K562 (cell line): ENCODE measurements around the gene IRF3. TPM values are rescaled to one million over a fixed set of nuclear protein-coding genes. Genes with fewer than 3 reads are reported as not detected.

Source experiments
- ATF1 ChIP-seq, 2 experiments: fragments of 450-650 bp in 1 of 2; IDR thresholded peaks; 2 replicates each; pipeline ENCODE4 v1.6.1; 2016; ENCODE audit warnings: missing compliant biosample characterization in 1 of 2, missing genetic modification characterization in 1 of 2
- CTBP1 ChIP-seq: fragments of 450-650 bp; IDR thresholded peaks from 2 replicates; pipeline ENCODE4 v1.6.1; 2016; ENCODE audit warnings: borderline replicate concordance
- HLTF ChIP-seq: fragments of 450-650 bp; IDR thresholded peaks from 2 replicates; pipeline ENCODE4 v1.6.1; 2016
- KAT2B ChIP-seq: IDR thresholded peaks from one replicate; pipeline ENCODE4 v1.6.1; 2012; ENCODE audit warnings: low read depth, mild to moderate bottlenecking, control low read depth, inconsistent platforms, low read length, moderate library complexity
- L3MBTL2 ChIP-seq: fragments of 450-650 bp; IDR thresholded peaks from 2 replicates; pipeline ENCODE4 v1.6.1; 2016; ENCODE audit warnings: mild to moderate bottlenecking, moderate library complexity
- OTX1 ChIP-seq: fragments of 450-650 bp; formaldehyde crosslinking; IDR thresholded peaks from 2 replicates; pipeline ENCODE4 v1.4.0; 2022; ENCODE audit warnings: mild to moderate bottlenecking
- POLR2G ChIP-seq: fragments of 200-400 bp; formaldehyde crosslinking; IDR thresholded peaks from 2 replicates; pipeline ENCODE4 v1.6.1; 2017; ENCODE audit warnings: low read depth, mild to moderate bottlenecking, antibody characterized with exemption, low read length, moderate library complexity
- ZNF24 ChIP-seq: fragments of 450-650 bp; IDR thresholded peaks from 2 replicates; pipeline ENCODE4 v1.6.1; 2016
- polyA plus RNA-seq, 8 experiments: library from polyadenylated mRNA; depleted of rRNA in 4 of 8; stranded (reverse) in 5 of 8; unstranded in 3 of 8; fragments of >200 nt; fragmentation: Nextera tagmentation in 2 of 8; fragmentation: Illumina TruSeq in 1 of 8; extraction: Ambion mirVana in 2 of 8; extraction: Trizol in 1 of 8; gene quantifications; 2 replicates each; pipeline versions ENCODE4 v1.2.1 to v1.2.3, GENCODE V29; 2011 to 2014; ENCODE audit warnings: inconsistent platforms in 1 of 8, missing spikeins in 1 of 8
- total RNA-seq, 7 experiments: library from RNA; depleted of rRNA in 6 of 7; stranded (reverse); fragments of >200 nt in 6 of 7; fragmentation: Illumina TruSeq in 2 of 7; extraction: Trizol in 2 of 7; gene quantifications; 2 replicates each; pipeline versions ENCODE4 v1.2.1 to v1.2.3, GENCODE V29; 2011 to 2021; ENCODE audit warnings: low replicate concordance in 1 of 7
- TF ChIP-seq, protein P1 (sequence below): fragments of 450-650 bp; IDR thresholded peaks from 2 replicates; pipeline ENCODE4 v1.6.1; 2014; ENCODE audit warnings: low read depth, mild to moderate bottlenecking, moderate library complexity, borderline replicate concordance
- TF ChIP-seq, protein P2 (sequence below), 2 experiments: fragments of 450-650 bp; IDR thresholded peaks; 2 replicates each; pipeline ENCODE4 v1.6.1; 2016
- TF ChIP-seq, protein P3 (sequence below), 2 experiments: fragments of 450-650 bp in 1 of 2; IDR thresholded peaks; 2 replicates each; pipeline ENCODE4 v1.6.1; 2011 to 2017; ENCODE audit warnings: low read depth in 2 of 2, antibody characterized with exemption in 1 of 2, borderline replicate concordance in 1 of 2, low read length in 1 of 2, mild to moderate bottlenecking in 1 of 2, mixed read lengths in 1 of 2; ENCODE audit not compliant: control insufficient read depth in 1 of 2
- TF ChIP-seq, protein P4 (sequence below): sonication (generic); formaldehyde crosslinking; IDR thresholded peaks from 2 replicates; pipeline ENCODE4 v1.8.0; 2022; ENCODE audit warnings: mild to moderate bottlenecking, missing genetic modification reagents
- TF ChIP-seq, protein P5 (sequence below): fragments of 250-450 bp; sonication (Bioruptor Pico); IDR thresholded peaks from 2 replicates; pipeline ENCODE4 v1.4.0; 2020; ENCODE audit warnings: mild to moderate bottlenecking
- TF ChIP-seq, protein P6 (sequence below), 3 experiments: fragments of 200-800 bp in 1 of 3; sonication (Bioruptor generic) in 1 of 3; sonication (generic) in 1 of 3; formaldehyde crosslinking in 1 of 3; IDR thresholded peaks; 2 replicates each; pipeline versions ENCODE4 v1.6.1 to v1.8.0; 2016 to 2022; ENCODE audit warnings: mild to moderate bottlenecking in 2 of 3, missing compliant biosample characterization in 2 of 3, missing genetic modification characterization in 2 of 3, missing genetic modification reagents in 1 of 3

The IRF3 gene
- total and polyA plus RNA-seq, 9 of the 15 experiments (the other 6 are each of a cell fraction or from before 2014, with no cell fraction given) = 7.5 to 145 (median 65.4) TPM

DNA sequence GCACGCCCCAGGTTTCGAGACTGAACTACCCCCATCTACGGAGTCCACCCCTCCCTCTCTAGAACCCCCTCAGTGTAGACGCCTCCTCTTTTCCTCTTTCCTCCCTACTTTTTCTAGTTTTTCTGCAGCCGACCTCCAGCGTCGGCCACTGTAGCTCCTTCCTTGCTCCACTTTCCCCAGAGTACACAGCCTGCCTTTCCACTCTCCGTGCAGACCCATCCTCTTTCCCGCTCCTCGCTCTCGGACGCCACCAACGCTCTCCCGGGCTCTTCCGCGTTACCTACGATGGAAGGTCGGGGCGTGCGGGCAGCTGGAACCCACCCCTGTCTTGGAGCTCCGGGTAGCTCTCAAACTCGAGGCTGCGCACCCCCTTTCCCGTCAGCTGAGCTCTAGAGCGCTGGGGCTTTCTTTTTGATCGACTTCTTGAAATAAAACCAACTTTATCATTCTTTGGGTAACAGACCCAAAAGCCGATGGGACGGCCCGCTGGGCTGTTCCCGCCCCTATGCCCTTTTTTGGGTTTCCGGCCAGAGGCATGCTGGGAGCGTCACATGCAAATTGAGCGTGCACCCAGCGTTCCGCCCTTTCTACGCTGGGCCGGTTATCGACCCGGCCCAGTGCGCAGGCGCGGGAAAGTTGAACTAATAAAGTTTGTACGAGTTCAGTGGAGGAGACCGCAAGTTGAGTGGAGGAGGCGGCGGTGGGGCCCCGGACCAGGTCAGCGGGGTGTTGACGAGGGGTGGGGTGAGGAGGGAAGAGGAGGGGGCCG, at the start of gene IRF3, which contains the start of gene BCL2L12 (continued):
- TF ChIP-seq, protein P1, sequence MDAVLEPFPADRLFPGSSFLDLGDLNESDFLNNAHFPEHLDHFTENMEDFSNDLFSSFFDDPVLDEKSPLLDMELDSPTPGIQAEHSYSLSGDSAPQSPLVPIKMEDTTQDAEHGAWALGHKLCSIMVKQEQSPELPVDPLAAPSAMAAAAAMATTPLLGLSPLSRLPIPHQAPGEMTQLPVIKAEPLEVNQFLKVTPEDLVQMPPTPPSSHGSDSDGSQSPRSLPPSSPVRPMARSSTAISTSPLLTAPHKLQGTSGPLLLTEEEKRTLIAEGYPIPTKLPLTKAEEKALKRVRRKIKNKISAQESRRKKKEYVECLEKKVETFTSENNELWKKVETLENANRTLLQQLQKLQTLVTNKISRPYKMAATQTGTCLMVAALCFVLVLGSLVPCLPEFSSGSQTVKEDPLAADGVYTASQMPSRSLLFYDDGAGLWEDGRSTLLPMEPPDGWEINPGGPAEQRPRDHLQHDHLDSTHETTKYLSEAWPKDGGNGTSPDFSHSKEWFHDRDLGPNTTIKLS = peak; percentile 38; the same call in 1 of the 2 replicates
- TF ChIP-seq CTBP1 = peak; percentile 21; the same call in 1 of the 2 replicates
- TF ChIP-seq, protein P2, sequence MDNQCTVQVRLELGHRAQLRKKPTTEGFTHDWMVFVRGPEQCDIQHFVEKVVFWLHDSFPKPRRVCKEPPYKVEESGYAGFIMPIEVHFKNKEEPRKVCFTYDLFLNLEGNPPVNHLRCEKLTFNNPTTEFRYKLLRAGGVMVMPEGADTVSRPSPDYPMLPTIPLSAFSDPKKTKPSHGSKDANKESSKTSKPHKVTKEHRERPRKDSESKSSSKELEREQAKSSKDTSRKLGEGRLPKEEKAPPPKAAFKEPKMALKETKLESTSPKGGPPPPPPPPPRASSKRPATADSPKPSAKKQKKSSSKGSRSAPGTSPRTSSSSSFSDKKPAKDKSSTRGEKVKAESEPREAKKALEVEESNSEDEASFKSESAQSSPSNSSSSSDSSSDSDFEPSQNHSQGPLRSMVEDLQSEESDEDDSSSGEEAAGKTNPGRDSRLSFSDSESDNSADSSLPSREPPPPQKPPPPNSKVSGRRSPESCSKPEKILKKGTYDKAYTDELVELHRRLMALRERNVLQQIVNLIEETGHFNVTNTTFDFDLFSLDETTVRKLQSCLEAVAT (IDR thresholded peaks at IDR 0.05) = peak in 1 of 2 experiments; percentile 73; a peak in 3 of 4 replicates
- peak; percentile 29; the same call in 1 of the 2 replicates for TF ChIP-seq OTX1
- peak; percentile 96 for TF ChIP-seq ZNF24
- no peak for TF ChIP-seq ATF1 (CRISPR knock-in tag; IDR thresholded peaks at IDR 0.05)
- peak; percentile 61 for TF ChIP-seq ATF1 (tag; IDR thresholded peaks at IDR 0.05)
- peak; percentile 52; the same call in 1 of the 2 replicates for TF ChIP-seq HLTF
- TF ChIP-seq L3MBTL2 = no peak
- peak; percentile 88 for TF ChIP-seq POLR2G
- no peak for TF ChIP-seq KAT2B
- TF ChIP-seq, protein P3, sequence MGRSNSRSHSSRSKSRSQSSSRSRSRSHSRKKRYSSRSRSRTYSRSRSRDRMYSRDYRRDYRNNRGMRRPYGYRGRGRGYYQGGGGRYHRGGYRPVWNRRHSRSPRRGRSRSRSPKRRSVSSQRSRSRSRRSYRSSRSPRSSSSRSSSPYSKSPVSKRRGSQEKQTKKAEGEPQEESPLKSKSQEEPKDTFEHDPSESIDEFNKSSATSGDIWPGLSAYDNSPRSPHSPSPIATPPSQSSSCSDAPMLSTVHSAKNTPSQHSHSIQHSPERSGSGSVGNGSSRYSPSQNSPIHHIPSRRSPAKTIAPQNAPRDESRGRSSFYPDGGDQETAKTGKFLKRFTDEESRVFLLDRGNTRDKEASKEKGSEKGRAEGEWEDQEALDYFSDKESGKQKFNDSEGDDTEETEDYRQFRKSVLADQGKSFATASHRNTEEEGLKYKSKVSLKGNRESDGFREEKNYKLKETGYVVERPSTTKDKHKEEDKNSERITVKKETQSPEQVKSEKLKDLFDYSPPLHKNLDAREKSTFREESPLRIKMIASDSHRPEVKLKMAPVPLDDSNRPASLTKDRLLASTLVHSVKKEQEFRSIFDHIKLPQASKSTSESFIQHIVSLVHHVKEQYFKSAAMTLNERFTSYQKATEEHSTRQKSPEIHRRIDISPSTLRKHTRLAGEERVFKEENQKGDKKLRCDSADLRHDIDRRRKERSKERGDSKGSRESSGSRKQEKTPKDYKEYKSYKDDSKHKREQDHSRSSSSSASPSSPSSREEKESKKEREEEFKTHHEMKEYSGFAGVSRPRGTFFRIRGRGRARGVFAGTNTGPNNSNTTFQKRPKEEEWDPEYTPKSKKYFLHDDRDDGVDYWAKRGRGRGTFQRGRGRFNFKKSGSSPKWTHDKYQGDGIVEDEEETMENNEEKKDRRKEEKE (IDR thresholded peaks at IDR 0.05; ENCODE audit: borderline replicate concordance in 1 of 2, control insufficient read depth in 1 of 2, low read depth in 2 of 2, low read length in 1 of 2) = 0 out of 4 replicates have a peak, but pooled peaks of 1 of the 2 experiments have one; percentile 33
- TF ChIP-seq, protein P4, sequence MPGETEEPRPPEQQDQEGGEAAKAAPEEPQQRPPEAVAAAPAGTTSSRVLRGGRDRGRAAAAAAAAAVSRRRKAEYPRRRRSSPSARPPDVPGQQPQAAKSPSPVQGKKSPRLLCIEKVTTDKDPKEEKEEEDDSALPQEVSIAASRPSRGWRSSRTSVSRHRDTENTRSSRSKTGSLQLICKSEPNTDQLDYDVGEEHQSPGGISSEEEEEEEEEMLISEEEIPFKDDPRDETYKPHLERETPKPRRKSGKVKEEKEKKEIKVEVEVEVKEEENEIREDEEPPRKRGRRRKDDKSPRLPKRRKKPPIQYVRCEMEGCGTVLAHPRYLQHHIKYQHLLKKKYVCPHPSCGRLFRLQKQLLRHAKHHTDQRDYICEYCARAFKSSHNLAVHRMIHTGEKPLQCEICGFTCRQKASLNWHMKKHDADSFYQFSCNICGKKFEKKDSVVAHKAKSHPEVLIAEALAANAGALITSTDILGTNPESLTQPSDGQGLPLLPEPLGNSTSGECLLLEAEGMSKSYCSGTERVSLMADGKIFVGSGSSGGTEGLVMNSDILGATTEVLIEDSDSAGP (CRISPR knock-in tag) = no peak
- TF ChIP-seq, protein P5, sequence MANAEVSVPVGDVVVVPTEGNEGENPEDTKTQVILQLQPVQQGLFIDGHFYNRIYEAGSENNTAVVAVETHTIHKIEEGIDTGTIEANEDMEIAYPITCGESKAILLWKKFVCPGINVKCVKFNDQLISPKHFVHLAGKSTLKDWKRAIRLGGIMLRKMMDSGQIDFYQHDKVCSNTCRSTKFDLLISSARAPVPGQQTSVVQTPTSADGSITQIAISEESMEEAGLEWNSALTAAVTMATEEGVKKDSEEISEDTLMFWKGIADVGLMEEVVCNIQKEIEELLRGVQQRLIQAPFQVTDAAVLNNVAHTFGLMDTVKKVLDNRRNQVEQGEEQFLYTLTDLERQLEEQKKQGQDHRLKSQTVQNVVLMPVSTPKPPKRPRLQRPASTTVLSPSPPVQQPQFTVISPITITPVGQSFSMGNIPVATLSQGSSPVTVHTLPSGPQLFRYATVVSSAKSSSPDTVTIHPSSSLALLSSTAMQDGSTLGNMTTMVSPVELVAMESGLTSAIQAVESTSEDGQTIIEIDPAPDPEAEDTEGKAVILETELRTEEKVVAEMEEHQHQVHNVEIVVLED (CRISPR knock-in tag) = peak; percentile 97
- TF ChIP-seq, protein P6, sequence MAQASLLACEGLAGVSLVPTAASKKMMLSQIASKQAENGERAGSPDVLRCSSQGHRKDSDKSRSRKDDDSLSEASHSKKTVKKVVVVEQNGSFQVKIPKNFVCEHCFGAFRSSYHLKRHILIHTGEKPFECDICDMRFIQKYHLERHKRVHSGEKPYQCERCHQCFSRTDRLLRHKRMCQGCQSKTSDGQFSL (CRISPR knock-in tag; IDR thresholded peaks at IDR 0.05) = no peak
- TF ChIP-seq, protein P6 (tag; IDR thresholded peaks at IDR 0.05) = no peak
